Keratinocyte (primary cell): ENCODE measurements around the gene TMEM201. TPM values are rescaled to one million over a fixed set of nuclear protein-coding genes. Genes with fewer than 3 reads are reported as not detected.

ENCODE experiments used
- DNase-seq: peaks from one replicate; pipeline ENCODE4 v3.0.0-alpha.2; 2011; ENCODE audit warnings: low read depth, missing footprints, low spot score
- FAIRE-seq: peaks from 2 replicates; lab custom pipeline; 2011; peaks lifted over from hg19 to GRCh38; lab: Jason Lieb, UNC
- H2AFZ ChIP-seq: 2 replicates; pipeline ENCODE4 v1.6.0; 2012; ENCODE audit warnings: low read length, control low read depth, inconsistent platforms; ENCODE audit not compliant: control insufficient read depth
- H3K27ac ChIP-seq: 2 replicates; pipeline ENCODE4 v1.5.1; 2011; ENCODE audit warnings: low read length; ENCODE audit not compliant: control insufficient read depth, insufficient read depth
- H3K27me3 ChIP-seq: 3 replicates; pipeline ENCODE4 v1.6.0; 2011; ENCODE audit warnings: low read length; ENCODE audit not compliant: control insufficient read depth, insufficient read depth; ENCODE audit errors: extremely low read depth
- H3K36me3 ChIP-seq, 2 experiments: 2 replicates in 1 of 2; 3 replicates in 1 of 2; pipeline ENCODE4 v1.5.1; 2011; ENCODE audit warnings: low read length in 2 of 2, mild to moderate bottlenecking in 1 of 2; ENCODE audit not compliant: control insufficient read depth in 2 of 2, insufficient read depth in 2 of 2; ENCODE audit errors: extremely low read depth in 1 of 2
- H3K4me1 ChIP-seq: 3 replicates; pipeline ENCODE4 v1.5.1; 2011; ENCODE audit warnings: low read length; ENCODE audit not compliant: control insufficient read depth, insufficient read depth; ENCODE audit errors: extremely low read depth
- H3K4me2 ChIP-seq: 3 replicates; pipeline ENCODE4 v1.6.0; 2011; ENCODE audit warnings: low read depth, low read length; ENCODE audit not compliant: control insufficient read depth, insufficient read depth; ENCODE audit errors: extremely low read depth
- H3K4me3 ChIP-seq, 3 experiments: fragments of 200-600 bp in 1 of 3; sonication (generic) in 1 of 3; 2 replicates in 2 of 3; 3 replicates in 1 of 3; pipeline ENCODE4 v1.5.1; 2011 to 2016; ENCODE audit warnings: low read length in 3 of 3, mild to moderate bottlenecking in 3 of 3, control low read depth in 2 of 3, inconsistent platforms in 1 of 3, low read depth in 1 of 3, mixed read lengths in 1 of 3, mixed run types in 1 of 3, moderate library complexity in 1 of 3; ENCODE audit not compliant: control insufficient read depth in 2 of 3, insufficient read depth in 2 of 3; ENCODE audit errors: extremely low read depth in 1 of 3
- H3K79me2 ChIP-seq: 2 replicates; pipeline ENCODE4 v1.6.0; 2012; ENCODE audit warnings: low read length; ENCODE audit not compliant: control insufficient read depth, insufficient read depth
- H3K9ac ChIP-seq: 3 replicates; pipeline ENCODE4 v1.6.0; 2011; ENCODE audit warnings: low read length; ENCODE audit not compliant: control insufficient read depth, insufficient read depth; ENCODE audit errors: extremely low read depth
- H3K9me1 ChIP-seq: 3 replicates; pipeline ENCODE4 v1.6.0; 2011; ENCODE audit warnings: low read length; ENCODE audit not compliant: control insufficient read depth, insufficient read depth; ENCODE audit errors: extremely low read depth
- H3K9me3 ChIP-seq: 2 replicates; pipeline ENCODE4 v1.5.1; 2012; ENCODE audit warnings: low read depth, low read length; ENCODE audit not compliant: control insufficient read depth
- H4K20me1 ChIP-seq: 3 replicates; pipeline ENCODE4 v1.6.0; 2011; ENCODE audit warnings: low read length; ENCODE audit not compliant: control insufficient read depth, insufficient read depth; ENCODE audit errors: extremely low read depth
- EZH2 ChIP-seq: IDR thresholded peaks from one replicate; pipeline ENCODE4 v1.6.1; 2012; ENCODE audit warnings: inconsistent platforms, mild to moderate bottlenecking, low read length, moderate library complexity
- dilution Hi-C: fragments of 300-500 bp; cut with MboI; formaldehyde crosslinking; loops from one replicate; pipeline ENCODE4 v1.7.0; 2020; ENCODE audit warnings: low sequenced_read_pairs; ENCODE audit not compliant: extremely low pct_ligation_motif_present
- polyA plus RNA-seq, 5 experiments: library from polyadenylated mRNA; depleted of rRNA in 3 of 5; stranded (reverse) in 3 of 5; stranded (forward) in 1 of 5; unstranded in 1 of 5; fragments of >200 nt; gene quantifications; 1 replicate in 1 of 5; 2 replicates in 3 of 5; 3 replicates in 1 of 5; pipeline versions ENCODE4 v1.2.1 to v1.2.3, GENCODE V29; 2011 to 2012; ENCODE audit warnings: missing spikeins in 2 of 5, low read depth in 1 of 5, low replicate concordance in 1 of 5
- TF ChIP-seq, protein P1 (sequence below), 3 experiments: IDR thresholded peaks in 1 of 3; conservative IDR thresholded peaks in 1 of 3; optimal IDR thresholded peaks in 1 of 3; 2 replicates in 2 of 3; 3 replicates in 1 of 3; pipeline versions ENCODE3 to v1.5.1; 2011; ENCODE audit warnings: low read length in 3 of 3, mild to moderate bottlenecking in 3 of 3, moderate library complexity in 2 of 3, control low read depth in 1 of 3, inconsistent platforms in 1 of 3; ENCODE audit not compliant: insufficient read depth in 2 of 3; ENCODE audit errors: extremely low read depth in 1 of 3

TMEM201 gene
- polyA plus RNA-seq, 1 donor (not counting 4 experiments of a cell fraction or from before 2014, with no cell fraction given) = 1.5 TPM

DNA sequence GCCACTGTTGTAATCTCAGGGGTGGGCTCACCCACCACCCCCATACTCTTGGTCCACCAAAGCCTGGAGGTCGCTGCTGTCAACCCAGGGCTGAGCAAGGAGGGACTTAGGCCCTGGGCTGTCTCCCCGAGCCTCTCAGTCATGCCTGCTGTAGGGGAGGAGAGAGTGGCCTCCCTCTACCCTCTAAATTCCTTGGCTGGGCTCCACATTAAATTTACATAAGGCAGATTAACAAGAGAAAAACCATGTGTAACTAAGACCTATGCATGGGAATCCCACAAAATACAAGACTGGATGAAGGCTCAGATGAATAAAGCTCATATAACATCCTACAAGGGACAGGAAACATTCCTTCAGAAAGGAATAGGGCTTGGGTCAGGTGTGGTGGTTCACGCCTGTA, 61.1 kb downstream of the TMEM201 start:
- no peak for FAIRE-seq

DNA sequence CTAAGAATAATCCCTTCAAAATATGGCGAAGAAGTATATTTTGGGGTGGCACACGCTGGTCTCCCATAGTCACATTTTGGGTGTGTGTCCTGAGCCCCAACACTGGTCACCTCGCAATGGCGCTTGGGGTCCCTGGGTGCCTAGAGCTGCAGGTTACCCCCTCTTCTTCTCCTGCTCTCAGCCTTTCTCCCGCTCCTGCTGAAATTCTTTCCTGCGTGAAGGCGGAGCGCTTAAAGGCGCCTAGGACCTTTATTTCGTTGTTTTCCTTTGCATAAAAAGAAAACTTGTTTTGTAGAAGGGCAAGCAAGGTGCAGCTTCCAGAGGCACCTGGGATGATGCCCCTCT, 62.5 kb downstream of the TMEM201 start:
- H3K9ac ChIP-seq = no peak overlapping the region
- no peaks in the 10 kb centered on the region for H3K79me2 ChIP-seq
- dilution Hi-C loops = no loop called here
- H3K4me3 ChIP-seq = peak overlapping the region; percentile 42 to 49 (median 48)
- peak overlapping the region; percentile 70 for H3K4me2 ChIP-seq
- H3K27ac ChIP-seq = no peak overlapping the region
- DNase-seq = no peak
- FAIRE-seq = no peak
- no peaks in the 10 kb centered on the region for H3K9me1 ChIP-seq
- no peaks in the 10 kb centered on the region for H4K20me1 ChIP-seq
- H2AFZ ChIP-seq = no peak overlapping the region
- peaks cover 26% of the 10 kb centered on the region for H3K27me3 ChIP-seq
- H3K36me3 ChIP-seq = no peaks in the 10 kb centered on the region
- TF ChIP-seq, protein P1, sequence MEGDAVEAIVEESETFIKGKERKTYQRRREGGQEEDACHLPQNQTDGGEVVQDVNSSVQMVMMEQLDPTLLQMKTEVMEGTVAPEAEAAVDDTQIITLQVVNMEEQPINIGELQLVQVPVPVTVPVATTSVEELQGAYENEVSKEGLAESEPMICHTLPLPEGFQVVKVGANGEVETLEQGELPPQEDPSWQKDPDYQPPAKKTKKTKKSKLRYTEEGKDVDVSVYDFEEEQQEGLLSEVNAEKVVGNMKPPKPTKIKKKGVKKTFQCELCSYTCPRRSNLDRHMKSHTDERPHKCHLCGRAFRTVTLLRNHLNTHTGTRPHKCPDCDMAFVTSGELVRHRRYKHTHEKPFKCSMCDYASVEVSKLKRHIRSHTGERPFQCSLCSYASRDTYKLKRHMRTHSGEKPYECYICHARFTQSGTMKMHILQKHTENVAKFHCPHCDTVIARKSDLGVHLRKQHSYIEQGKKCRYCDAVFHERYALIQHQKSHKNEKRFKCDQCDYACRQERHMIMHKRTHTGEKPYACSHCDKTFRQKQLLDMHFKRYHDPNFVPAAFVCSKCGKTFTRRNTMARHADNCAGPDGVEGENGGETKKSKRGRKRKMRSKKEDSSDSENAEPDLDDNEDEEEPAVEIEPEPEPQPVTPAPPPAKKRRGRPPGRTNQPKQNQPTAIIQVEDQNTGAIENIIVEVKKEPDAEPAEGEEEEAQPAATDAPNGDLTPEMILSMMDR (optimal IDR thresholded peaks at IDR 0.05 in 1 of 3, IDR thresholded peaks at IDR 0.05 in 1 of 3, conservative IDR thresholded peaks at IDR 0.05 in 1 of 3; ENCODE audit: extremely low read depth in 1 of 3, insufficient read depth in 2 of 3, low read length in 3 of 3) = no peak
- TF ChIP-seq EZH2 = no peak
- H3K9me3 ChIP-seq = no peaks in the 10 kb centered on the region
- peaks cover 4% of the 10 kb centered on the region for H3K4me1 ChIP-seq

More for the DNA sequence above, 61.1 kb downstream of the TMEM201 start:
- Histone ChIP-seq H3K4me1 (peaks cover 8% of the 10 kb centered on the region), H3K4me3 (no peak overlapping the region), H3K79me2 (no peaks in the 10 kb centered on the region), H3K9me1 (no peaks in the 10 kb centered on the region), H3K27ac (no peak overlapping the region), H3K9ac (no peak overlapping the region), H3K27me3 (peaks cover 26% of the 10 kb centered on the region), H2AFZ (no peak overlapping the region), H3K9me3 (no peaks in the 10 kb centered on the region), H3K36me3 (no peaks in the 10 kb centered on the region), H4K20me1 (no peaks in the 10 kb centered on the region), H3K4me2 (no peak overlapping the region)
- no peak for TF ChIP-seq EZH2
- TF ChIP-seq, protein P1 (optimal IDR thresholded peaks at IDR 0.05 in 1 of 3, IDR thresholded peaks at IDR 0.05 in 1 of 3, conservative IDR thresholded peaks at IDR 0.05 in 1 of 3; ENCODE audit: extremely low read depth in 1 of 3, insufficient read depth in 2 of 3, low read length in 3 of 3) = no peak
- dilution Hi-C loops = no loop called here
- no peak for DNase-seq
